OCI-LY7 (cell line): ENCODE data around the gene OGA.

Experiments used
- CTCF ChIP-seq: fragments of 200-600 bp; sonication (generic); conservative IDR thresholded peaks from 2 replicates; pipeline ENCODE4 v1.5.1; 2014; ENCODE audit warnings: mild to moderate bottlenecking, antibody characterized with exemption, low read length, moderate library complexity, mixed read lengths
- EZH2phosphoT487 ChIP-seq: fragments of 200-600 bp; sonication (generic); IDR thresholded peaks from 2 replicates; pipeline ENCODE4 v1.6.1; 2018; ENCODE audit warnings: low read depth, borderline replicate concordance, mild to moderate bottlenecking, mixed run types, antibody characterized with exemption, low read length, moderate library complexity, mixed read lengths

- TF ChIP-seq EZH2phosphoT487 (no peak), CTCF (no peak)
Observed at GRCh38 chr10:101824736-101825135, 6.5 kb upstream of the OGA start.
